Osteoblast (primary cell): ENCODE data around the gene INTS14. TPM values are rescaled to one million over a fixed set of nuclear protein-coding genes. Genes with fewer than 3 reads are reported as not detected.
"Not testable (repeated sequence)": the region's sequence is repeated elsewhere in the genome, so short reads cannot be mapped to it uniquely, and the experiment has no call there.

Experiments used
- DNase-seq: peaks from one replicate; pipeline ENCODE4 v3.0.0; 2011; ENCODE audit warnings: low spot score, mixed read lengths; ENCODE audit not compliant: insufficient read length; ENCODE audit errors: missing footprints
- H2AFZ ChIP-seq: 2 replicates; pipeline ENCODE4 v1.6.0; 2011; ENCODE audit warnings: mild to moderate bottlenecking, low read length
- H3K27ac ChIP-seq: 2 replicates; pipeline ENCODE4 v1.5.1; 2011; ENCODE audit warnings: mild to moderate bottlenecking, low read depth, low read length, moderate library complexity
- H3K27me3 ChIP-seq: 2 replicates; pipeline ENCODE4 v1.6.0; 2012; ENCODE audit warnings: mild to moderate bottlenecking, control low read depth, inconsistent platforms, low read length, moderate library complexity; ENCODE audit not compliant: insufficient read depth
- H3K36me3 ChIP-seq: 2 replicates; pipeline ENCODE4 v1.5.1; 2011; ENCODE audit warnings: mild to moderate bottlenecking, low read length, control low read depth, moderate library complexity; ENCODE audit not compliant: insufficient read depth
- H3K4me1 ChIP-seq: 2 replicates; pipeline ENCODE4 v1.5.1; 2011; ENCODE audit warnings: mild to moderate bottlenecking, low read length, control low read depth, moderate library complexity; ENCODE audit not compliant: insufficient read depth
- H3K4me2 ChIP-seq: 2 replicates; pipeline ENCODE4 v1.6.0; 2011; ENCODE audit warnings: mild to moderate bottlenecking, low read length; ENCODE audit not compliant: insufficient read depth
- H3K4me3 ChIP-seq: fragments of 200-600 bp; sonication (generic); 3 replicates; pipeline ENCODE4 v1.5.1; 2012; ENCODE audit warnings: mild to moderate bottlenecking, low read length, inconsistent platforms; ENCODE audit not compliant: insufficient read depth
- H3K79me2 ChIP-seq: 2 replicates; pipeline ENCODE4 v1.6.0; 2012; ENCODE audit warnings: mild to moderate bottlenecking, low read length, control low read depth, inconsistent platforms; ENCODE audit not compliant: insufficient read depth
- H3K9me3 ChIP-seq: 2 replicates; pipeline ENCODE4 v1.5.1; 2011; ENCODE audit warnings: low read depth, low read length, control low read depth
- H4K20me1 ChIP-seq: 2 replicates; pipeline ENCODE4 v1.6.0; 2012; ENCODE audit warnings: mild to moderate bottlenecking, low read length, control low read depth; ENCODE audit not compliant: insufficient read depth
- total RNA-seq: library from RNA; depleted of rRNA; stranded (reverse); fragments of >200 nt; gene quantifications from 2 replicates; pipeline ENCODE4 v1.2.3, GENCODE V29; 2012
- TF ChIP-seq, protein P1 (sequence below): IDR thresholded peaks from 2 replicates; pipeline ENCODE4 v1.5.1; 2011; ENCODE audit warnings: mild to moderate bottlenecking, low read depth, low read length, moderate library complexity; ENCODE audit errors: extremely low read depth

INTS14 gene
- total RNA-seq, 1 donor, result 31.5 TPM

- DNase-seq, result peak; percentile 82
- TF ChIP-seq, protein P1, sequence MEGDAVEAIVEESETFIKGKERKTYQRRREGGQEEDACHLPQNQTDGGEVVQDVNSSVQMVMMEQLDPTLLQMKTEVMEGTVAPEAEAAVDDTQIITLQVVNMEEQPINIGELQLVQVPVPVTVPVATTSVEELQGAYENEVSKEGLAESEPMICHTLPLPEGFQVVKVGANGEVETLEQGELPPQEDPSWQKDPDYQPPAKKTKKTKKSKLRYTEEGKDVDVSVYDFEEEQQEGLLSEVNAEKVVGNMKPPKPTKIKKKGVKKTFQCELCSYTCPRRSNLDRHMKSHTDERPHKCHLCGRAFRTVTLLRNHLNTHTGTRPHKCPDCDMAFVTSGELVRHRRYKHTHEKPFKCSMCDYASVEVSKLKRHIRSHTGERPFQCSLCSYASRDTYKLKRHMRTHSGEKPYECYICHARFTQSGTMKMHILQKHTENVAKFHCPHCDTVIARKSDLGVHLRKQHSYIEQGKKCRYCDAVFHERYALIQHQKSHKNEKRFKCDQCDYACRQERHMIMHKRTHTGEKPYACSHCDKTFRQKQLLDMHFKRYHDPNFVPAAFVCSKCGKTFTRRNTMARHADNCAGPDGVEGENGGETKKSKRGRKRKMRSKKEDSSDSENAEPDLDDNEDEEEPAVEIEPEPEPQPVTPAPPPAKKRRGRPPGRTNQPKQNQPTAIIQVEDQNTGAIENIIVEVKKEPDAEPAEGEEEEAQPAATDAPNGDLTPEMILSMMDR, result no peak
- Histone ChIP-seq H3K4me3 (no peak overlapping the region), H3K27me3 (no peaks in the 10 kb centered on the region), H3K9me3 (no peaks in the 10 kb centered on the region), H3K27ac (peak overlapping the region; percentile 50), H3K79me2 (peaks cover 9% of the 10 kb centered on the region), H3K4me2 (peak overlapping the region; percentile 4), H3K36me3 (peaks cover 14% of the 10 kb centered on the region), H4K20me1 (peaks cover 2% of the 10 kb centered on the region), H3K4me1 (peaks cover 8% of the 10 kb centered on the region), H2AFZ (no peak overlapping the region)
Measured at GRCh38 chr15:65558336-65558735, 52.6 kb downstream of the INTS14 start.

DNA sequence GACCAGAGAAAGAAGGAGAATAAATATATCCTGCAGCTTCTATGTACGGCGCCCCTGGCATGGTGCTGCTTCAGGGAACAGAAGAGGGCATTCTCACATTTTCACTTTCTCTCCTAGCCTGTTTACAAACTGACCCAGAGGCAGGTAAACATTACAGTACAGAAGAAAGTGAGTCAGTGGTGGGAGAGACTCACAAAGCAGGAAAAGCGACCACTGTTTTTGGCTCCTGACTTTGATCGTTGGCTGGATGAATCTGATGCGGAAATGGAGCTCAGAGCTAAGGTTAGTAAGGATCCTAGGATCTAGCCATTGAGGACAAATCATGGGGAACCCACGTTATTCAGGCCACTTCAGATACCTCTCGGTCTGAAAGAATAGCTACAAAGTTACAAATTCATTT, 54.3 kb downstream of the INTS14 start:
- H3K4me2 ChIP-seq, result no peak overlapping the region
- H3K9me3 ChIP-seq, result no peaks in the 10 kb centered on the region
- no peak overlapping the region for H2AFZ ChIP-seq
- TF ChIP-seq, protein P1, result no peak
- H4K20me1 ChIP-seq, result peaks cover 2% of the 10 kb centered on the region
- peaks cover 15% of the 10 kb centered on the region for H3K79me2 ChIP-seq
- H3K27me3 ChIP-seq, result no peaks in the 10 kb centered on the region
- no peak overlapping the region for H3K27ac ChIP-seq
- no peak for DNase-seq
- peaks cover 8% of the 10 kb centered on the region for H3K4me1 ChIP-seq
- peaks cover 14% of the 10 kb centered on the region for H3K36me3 ChIP-seq
- H3K4me3 ChIP-seq, result no peak overlapping the region

DNA sequence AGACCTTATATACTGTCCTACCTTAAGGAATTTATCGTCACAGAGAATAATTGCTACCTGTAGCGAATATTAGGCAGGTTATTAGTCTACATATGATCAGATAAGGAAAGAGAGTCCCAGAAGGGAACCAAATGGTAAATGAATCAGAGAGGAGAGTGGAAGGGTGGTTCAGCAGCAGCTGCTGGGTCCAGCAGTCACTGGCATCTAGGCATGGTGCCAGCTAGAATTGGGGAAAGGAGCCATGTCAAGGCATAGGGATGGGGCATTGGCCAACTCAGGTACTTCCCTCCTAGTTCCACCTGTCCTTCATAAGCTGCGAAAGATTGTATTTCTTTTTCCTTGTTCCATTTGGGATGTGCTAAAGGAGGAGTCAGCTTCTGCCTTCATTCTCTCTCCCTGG, 57.2 kb downstream of the INTS14 start:
- H3K4me1 ChIP-seq, result peaks cover 10% of the 10 kb centered on the region
- H3K4me3 ChIP-seq, result no peak overlapping the region
- no peak overlapping the region for H3K4me2 ChIP-seq
- H3K27ac ChIP-seq, result no peak overlapping the region
- H2AFZ ChIP-seq, result no peak overlapping the region
- no peaks in the 10 kb centered on the region for H3K9me3 ChIP-seq
- H3K36me3 ChIP-seq, result peaks cover 9% of the 10 kb centered on the region
- TF ChIP-seq, protein P1, result no peak
- H3K27me3 ChIP-seq, result no peaks in the 10 kb centered on the region
- peaks cover 36% of the 10 kb centered on the region for H3K79me2 ChIP-seq
- DNase-seq, result no peak
- H4K20me1 ChIP-seq, result peaks cover 8% of the 10 kb centered on the region

- not testable (repeated sequence) for H3K4me1 ChIP-seq, H3K27ac ChIP-seq, H3K27me3 ChIP-seq, H3K36me3 ChIP-seq, DNase-seq, H2AFZ ChIP-seq, H4K20me1 ChIP-seq, H3K4me3 ChIP-seq, H3K9me3 ChIP-seq, H3K4me2 ChIP-seq
- peaks cover 44% of the 10 kb centered on the region for H3K79me2 ChIP-seq
Measured at GRCh38 chr15:65552851-65553250, 58.1 kb downstream of the INTS14 start.

DNA sequence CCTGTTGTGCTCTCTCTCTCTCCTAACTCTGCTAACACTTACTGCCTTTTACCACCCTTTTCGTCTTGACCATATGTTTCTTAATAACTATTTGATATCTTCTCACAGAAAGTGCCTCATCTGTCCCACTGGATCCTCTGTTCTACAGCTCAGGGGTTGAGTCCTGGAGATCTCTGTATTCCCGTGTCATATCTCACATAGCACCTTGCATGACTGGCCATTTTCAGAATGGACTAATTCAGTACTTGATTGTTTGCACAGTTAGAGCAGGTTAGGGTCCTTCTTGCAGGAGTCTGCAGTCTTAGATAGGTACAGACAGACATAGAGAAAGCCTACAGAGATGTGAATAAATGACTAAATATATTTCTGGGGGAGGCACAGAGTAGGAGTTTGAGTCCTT, 59.7 kb downstream of the INTS14 start:
- Histone ChIP-seq H2AFZ (no peak overlapping the region), H4K20me1 (peaks cover 10% of the 10 kb centered on the region), H3K36me3 (peaks cover under 1% of the 10 kb centered on the region), H3K79me2 (peaks cover 57% of the 10 kb centered on the region), H3K27ac (peak overlapping the region; percentile 1), H3K9me3 (no peaks in the 10 kb centered on the region), H3K4me2 (peak overlapping the region; percentile 59), H3K27me3 (no peaks in the 10 kb centered on the region), H3K4me3 (no peak overlapping the region), H3K4me1 (peaks cover 7% of the 10 kb centered on the region)
- no peak for DNase-seq
- TF ChIP-seq, protein P1, result no peak
